ENCODE data around the gene ULBP1.
"Not testable (repeated sequence)": the region's sequence is repeated elsewhere in the genome, so short reads cannot be mapped to it uniquely, and the experiment has no call there.

ULBP1 gene

DNA sequence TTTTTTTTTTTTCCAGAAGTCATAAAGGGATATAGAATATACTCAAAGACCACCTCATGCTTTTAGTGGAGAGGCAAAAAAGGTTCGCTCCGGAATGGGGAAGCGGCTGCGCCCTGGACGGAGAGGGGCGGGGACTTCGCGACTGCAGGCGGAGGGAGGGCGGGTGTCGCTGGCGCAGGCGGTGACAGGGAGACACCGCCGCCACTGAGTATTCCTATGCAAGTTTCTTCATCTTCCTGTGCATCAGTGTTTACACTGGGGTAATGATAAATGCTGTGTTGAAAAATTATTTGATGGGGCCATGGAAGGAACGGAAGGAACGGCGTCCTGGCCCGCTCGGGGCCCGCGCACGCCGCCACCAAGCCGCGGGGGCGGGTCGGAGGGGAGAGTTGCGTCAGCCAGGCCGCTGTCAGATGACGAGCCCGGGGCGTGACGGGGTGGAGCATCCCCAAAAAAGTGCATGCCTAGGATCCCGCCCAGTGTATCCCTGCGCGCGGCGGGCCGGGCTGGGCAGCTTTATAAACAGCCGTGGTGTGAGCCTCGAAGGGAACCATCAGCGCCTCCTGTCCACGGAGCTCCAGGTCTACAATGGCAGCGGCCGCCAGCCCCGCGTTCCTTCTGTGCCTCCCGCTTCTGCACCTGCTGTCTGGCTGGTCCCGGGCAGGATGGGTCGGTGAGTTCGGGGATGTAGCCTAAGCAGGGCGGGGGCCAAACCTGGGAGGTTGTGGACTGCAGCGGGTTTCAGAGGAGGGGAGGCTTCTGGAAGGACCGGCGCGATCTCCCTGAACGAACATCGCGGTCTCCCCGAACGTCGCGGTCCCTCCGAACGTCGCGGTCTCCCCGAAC lies at the start of gene ULBP1:
Gene ULBP1, plus strand, starts transcription at position 482 of the 846 bp plus-strand sequence. Its CDS starts 107 bp downstream, at position 589.
- no peak for DNase-seq

GRCh38 chr6:149915970-149916865 lies 47.5 kb upstream of the ULBP1 start:
- DNase-seq = no peak

GRCh38 chr6:149917679-149918078 lies 46.1 kb upstream of the ULBP1 start:
- DNase-seq = no peak

DNA sequence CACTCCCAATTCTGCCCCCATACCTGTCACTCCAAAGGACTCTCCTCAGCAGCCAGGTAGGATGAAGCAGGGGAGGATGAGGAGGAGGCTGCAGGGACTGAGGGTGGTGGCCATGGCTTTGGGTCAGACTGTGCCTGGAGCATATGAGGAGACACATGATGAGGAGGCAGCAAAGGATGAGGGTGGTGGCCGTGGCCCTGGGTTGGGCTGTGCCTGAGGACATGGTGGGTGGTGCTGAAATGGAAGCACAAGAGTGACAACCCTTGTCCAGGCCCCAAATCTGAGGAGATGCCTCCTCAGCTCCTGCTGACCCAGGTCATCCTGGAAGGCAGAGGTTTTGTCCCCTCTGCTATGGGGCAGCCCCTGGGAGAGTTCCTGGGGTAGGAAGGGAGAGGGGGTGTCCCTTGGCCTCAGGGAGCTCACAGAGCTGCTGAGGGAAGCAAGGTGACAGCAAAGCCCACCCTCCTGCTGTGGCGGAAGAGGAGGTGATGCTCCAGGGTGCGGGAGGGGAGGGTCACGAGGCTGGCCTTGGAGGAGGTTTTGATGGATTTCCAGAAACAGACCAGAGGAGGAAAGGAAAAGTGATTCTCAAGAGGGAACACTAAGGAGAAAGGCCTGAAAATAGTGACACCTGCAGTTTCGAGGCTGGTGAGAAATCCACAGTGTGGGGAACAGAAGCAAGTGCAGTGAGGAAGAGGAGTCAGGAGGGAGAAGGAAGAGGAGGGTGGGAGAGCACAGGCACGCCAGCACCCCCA lies 45.4 kb upstream of the ULBP1 start:
- no peak for DNase-seq

GRCh38 chr6:149919126-149919833 lies 44.5 kb upstream of the ULBP1 start:
- not testable (repeated sequence) for DNase-seq

DNA sequence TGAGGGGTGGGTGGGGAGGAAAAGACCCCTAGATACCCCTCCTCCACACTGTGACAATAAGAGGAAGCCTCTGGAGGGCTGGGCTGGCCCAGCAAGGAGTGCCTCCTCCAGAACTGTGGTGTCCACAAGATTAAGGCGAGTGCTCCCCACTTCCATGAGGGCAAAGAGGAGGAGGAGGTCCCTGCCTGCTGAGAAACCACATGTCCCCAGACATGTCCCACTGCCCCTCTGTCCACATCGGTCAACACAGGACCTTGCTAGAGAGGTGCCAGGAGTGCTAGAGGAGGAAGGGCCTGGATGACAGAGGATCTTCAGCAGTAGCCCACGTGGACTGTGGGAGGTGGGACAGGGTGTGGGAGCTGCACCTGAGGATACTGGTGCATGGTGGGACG lies 43.9 kb upstream of the ULBP1 start:
- no peak for DNase-seq

DNA sequence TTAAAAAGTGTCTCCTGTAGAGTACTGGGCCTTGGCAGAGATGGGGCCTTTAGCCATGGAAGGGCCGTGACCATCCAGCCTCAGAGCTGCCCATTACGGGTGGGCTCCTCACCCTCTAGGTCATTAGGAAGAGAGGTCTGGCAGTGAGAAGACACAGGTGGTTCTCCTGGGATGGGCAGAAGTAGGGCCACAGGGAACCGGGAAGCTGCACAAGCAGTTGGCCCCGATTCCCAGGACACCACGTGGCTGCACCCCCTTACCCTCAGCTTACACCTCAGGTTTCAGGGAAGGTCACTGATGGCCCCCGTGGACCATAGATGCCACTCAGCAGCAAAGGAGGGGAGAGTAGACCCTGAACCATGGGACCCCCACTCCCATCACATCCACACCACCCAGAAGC lies 42.4 kb upstream of the ULBP1 start:
- DNase-seq = no peak

GRCh38 chr6:149922091-149922490 lies 41.7 kb upstream of the ULBP1 start:
- not testable (repeated sequence) for DNase-seq

DNA sequence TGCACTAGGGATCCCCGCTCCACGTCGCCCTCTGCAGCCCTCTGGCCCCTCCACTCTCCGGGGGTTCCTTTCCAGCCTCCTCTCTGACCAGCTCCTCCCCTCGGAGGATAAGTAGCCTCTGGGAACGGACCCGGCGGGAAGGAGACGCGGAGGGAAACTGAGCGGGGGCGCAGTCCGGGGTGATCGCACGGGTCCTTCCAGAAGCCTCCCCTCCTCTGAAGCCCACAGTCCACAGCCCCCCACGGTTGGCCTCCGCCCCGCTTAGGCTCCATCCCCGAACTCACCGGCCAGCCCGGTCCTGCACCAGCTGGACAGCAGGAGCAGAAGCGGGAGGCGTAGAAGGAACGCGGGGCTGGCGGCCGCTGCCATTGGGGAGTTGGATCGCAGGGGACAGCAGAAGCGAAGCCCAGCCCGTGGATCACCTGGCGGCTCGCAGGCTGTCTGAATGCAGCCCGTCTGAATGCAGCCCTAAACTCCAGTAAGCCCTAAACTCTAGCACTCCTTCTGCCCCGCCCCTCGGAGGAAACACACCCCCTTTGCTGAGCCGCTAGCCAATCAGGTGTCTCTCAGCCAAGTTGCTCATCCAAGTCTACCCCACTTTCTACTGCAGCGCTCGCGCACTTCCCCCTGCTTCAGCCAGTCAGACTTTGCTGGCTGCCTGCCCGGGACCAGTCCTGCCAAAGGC lies 41.0 kb upstream of the ULBP1 start, which contains the start of gene RAET1G:
Gene RAET1G, minus strand, starts transcription at position 480 of the 685 bp plus-strand sequence. Its CDS starts 111 bp downstream, at position 369.
- peak; percentile 52 to 59 for DNase-seq

DNA sequence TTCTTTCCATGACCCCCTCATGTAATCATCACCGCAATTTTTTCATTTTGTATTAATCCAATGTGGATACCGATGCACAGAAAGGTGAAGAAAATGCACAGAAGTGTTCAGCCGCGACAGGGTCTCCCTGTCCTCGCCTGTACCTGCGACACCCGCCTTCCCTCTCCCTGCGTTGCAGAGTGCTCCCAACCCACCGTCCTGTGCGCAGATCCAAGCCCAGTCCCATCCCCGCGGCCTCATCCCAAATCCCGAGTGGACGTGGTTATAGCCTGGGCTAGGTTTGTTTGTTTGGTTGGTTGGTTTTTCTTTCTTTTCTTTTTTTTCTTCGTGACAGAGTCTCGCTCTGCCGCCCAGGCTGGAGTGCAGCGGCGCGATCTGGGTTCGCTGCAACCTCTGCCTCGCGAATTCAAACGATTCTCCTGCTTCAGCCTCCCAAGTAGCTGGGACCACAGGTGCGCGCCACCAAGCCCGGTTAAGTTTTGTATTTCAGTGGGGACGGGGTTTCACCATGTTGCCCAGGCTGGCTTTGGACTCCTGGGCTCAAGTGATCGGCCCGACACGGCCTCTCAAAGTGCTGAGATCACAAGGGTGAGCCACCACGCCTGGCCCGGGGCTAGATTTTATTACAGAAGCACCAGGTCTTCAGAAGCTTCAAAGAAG lies 40.3 kb upstream of the ULBP1 start:
- DNase-seq = no peak

GRCh38 chr6:149924206-149924932 lies 39.4 kb upstream of the ULBP1 start:
- no peak for DNase-seq

- DNase-seq = no peak
These were observed 38.9 kb upstream of the ULBP1 start for GRCh38 chr6:149924933-149925252.

GRCh38 chr6:149925253-149925973 lies 38.3 kb upstream of the ULBP1 start:
- no peak for DNase-seq

DNA sequence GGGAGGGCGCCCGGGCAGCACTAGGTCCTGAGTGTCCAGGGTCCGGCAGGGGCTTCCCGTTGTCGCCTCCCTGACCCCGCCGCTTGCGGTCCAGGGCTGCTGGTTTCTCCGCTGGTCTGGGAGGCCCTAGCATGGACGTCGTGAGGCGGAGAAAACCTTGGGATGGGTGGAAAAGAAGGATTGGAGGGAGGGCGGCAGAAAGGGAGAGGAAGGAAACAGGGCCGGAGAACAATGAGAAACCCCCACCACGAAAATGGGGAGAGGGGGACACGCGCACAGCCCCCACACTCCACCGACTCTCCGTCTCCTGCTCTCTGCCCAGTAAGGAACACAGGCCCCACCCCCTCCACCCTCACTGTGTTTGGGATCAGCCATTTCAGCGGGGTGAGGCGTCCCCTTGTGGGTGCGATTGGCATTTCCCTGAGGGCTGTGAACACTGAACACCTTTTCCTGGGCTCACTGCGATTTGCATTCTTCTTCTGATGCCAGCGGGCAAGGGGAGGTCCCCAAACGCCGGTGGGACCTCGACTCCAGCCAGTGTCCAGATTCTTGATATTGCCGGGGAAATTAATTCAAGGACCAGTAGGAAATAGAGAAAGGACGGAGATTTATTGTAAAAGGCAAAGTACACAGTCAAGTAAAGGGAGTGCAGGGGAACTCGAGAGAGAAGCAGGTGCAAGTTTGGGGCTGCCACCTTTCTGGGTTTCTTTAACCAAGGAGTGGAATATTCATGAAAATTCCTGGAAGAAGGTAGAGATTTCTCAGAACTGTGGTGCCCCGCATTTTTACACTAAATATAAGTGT lies 37.6 kb upstream of the ULBP1 start:
- DNase-seq = peak; percentile 74

GRCh38 chr6:149927025-149927424 lies 36.7 kb upstream of the ULBP1 start:
- not testable (repeated sequence) for DNase-seq

DNA sequence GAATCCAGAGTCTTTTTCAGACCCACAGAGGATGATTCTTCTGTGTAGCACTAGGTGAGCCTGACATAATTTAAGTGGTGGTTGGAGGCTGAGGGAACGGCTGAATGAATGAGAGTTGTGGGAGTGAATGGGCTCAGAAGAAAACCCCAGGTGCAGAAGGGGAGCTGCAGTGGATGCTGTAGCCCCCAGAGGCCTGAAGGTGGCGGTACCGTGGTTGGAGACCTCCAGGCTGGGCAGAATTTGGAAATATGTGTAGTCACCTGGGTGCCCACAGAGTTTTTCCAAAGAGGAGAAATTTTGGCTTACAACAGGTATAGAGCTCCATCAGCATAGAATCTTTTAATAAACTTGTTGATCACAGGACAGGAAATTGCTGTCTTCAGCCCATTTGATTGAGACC lies 34.3 kb upstream of the ULBP1 start:
- peak in 1 of 2 experiments; percentile 29 for DNase-seq

GRCh38 chr6:149931501-149931900 lies 32.2 kb upstream of the ULBP1 start:
- DNase-seq = no peak

- no peak for DNase-seq
These were observed 30.7 kb upstream of the ULBP1 start for GRCh38 chr6:149933036-149933435.

GRCh38 chr6:149933461-149933860 lies 30.3 kb upstream of the ULBP1 start:
- DNase-seq = no peak

Data from SHP77 (cell line).